HG03342 (cell line): Measurements from ENCODE around the gene PSMB10.
"Not testable (repeated sequence)": the region's sequence is repeated elsewhere in the genome, so short reads cannot be mapped to it uniquely, and the experiment has no call there.

Source experiments
- ATAC-seq: cut with Tn5 transposase; IDR thresholded peaks from one replicate; pipeline ENCODE4 v1.9.1; 2021; ENCODE audit warnings: mild to moderate bottlenecking, moderate library complexity; ENCODE audit not compliant: unreplicated experiment

Gene PSMB10

GRCh38 chr16:67928147-67928546, 8.5 kb downstream of the PSMB10 start:
- ATAC-seq: no peak

- no peak for ATAC-seq
Observed at GRCh38 chr16:67927131-67927941, 9.3 kb downstream of the PSMB10 start.

- no peak for ATAC-seq
Observed at GRCh38 chr16:67926181-67926750, 10.4 kb downstream of the PSMB10 start.

- no peak for ATAC-seq
Observed at GRCh38 chr16:67924140-67924906, 12.3 kb downstream of the PSMB10 start.

GRCh38 chr16:67923414-67924116, 13.1 kb downstream of the PSMB10 start:
- no peak for ATAC-seq

- ATAC-seq: no peak
Observed at GRCh38 chr16:67922740-67923139, 13.9 kb downstream of the PSMB10 start.

- ATAC-seq: no peak
Observed at GRCh38 chr16:67922221-67922620, 14.4 kb downstream of the PSMB10 start.

GRCh38 chr16:67919622-67920221, 16.9 kb downstream of the PSMB10 start:
- ATAC-seq: no peak

- no peak for ATAC-seq
Observed at GRCh38 chr16:67917852-67918236, 18.8 kb downstream of the PSMB10 start.

GRCh38 chr16:67917140-67917851, 19.4 kb downstream of the PSMB10 start:
- ATAC-seq: no peak

GRCh38 chr16:67915831-67916723, 20.6 kb downstream of the PSMB10 start:
- no peak for ATAC-seq

- not testable (repeated sequence) for ATAC-seq
Observed at GRCh38 chr16:67915496-67915769, 21.2 kb downstream of the PSMB10 start.

GRCh38 chr16:67914758-67915495, 21.7 kb downstream of the PSMB10 start:
- no peak for ATAC-seq

- no peak for ATAC-seq
Observed at GRCh38 chr16:67910158-67910557, 26.5 kb downstream of the PSMB10 start.

- ATAC-seq: no peak
Observed at GRCh38 chr16:67909056-67909742, 27.5 kb downstream of the PSMB10 start.

GRCh38 chr16:67907397-67908180, 29.1 kb downstream of the PSMB10 start:
- ATAC-seq: no peak

- no peak for ATAC-seq
Observed at GRCh38 chr16:67902831-67903230, 33.8 kb downstream of the PSMB10 start.
